ENCODE data around the gene A3GALT2. TPM values are rescaled to one million over a fixed set of nuclear protein-coding genes. Genes with fewer than 3 reads are reported as not detected.

The A3GALT2 gene
- total RNA-seq, 1 experiment from 2014 or later = not detected

DNA sequence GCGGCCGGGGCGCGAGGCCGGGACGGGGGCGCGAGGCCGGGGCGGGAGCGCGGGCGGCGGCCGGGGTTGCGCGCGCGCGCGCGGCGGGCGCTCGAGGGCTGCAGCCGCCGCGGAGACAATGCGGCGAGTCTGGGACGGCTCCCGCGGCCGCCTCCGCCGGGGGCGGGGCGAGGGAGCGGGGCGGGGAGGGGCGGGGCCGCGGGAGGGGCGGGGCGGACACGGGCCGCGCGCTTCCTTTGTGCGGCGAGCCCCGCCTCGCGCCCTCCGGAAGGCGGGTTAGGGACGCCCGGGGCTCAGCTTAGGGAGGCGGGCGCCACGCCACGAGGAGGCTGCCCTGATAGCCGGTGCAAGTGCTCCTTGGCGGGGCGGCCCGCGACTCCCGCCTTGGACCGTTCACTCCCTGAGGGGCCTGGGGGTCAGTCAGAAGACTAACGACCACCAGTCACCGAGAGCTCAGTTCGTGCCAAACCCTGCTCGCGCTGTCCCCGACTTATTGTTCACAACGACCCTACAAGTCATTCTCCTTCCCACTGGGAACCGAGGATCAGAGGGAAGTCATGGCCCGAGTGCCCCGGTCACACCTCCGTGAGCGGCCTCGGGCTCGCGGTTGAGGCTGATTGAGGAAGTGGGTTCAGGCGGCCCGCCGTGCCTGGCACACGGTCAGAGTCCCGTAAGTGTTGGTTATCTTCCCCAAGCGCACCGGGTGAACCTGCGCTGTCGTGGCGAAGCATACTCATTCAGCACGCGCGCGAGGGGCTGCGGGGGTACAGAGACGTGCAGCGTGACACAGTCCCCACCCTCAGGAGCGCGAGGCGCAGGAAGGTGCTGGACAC, 29.1 kb upstream of the A3GALT2 start:
- peaks cover 7% of the 10 kb centered on the region for H3K36me3 ChIP-seq (ENCODE audit: control insufficient read depth, insufficient read depth, low read length)
- ATAC-seq (peak; percentile 89), DNase-seq (ENCODE audit: low read depth, low spot score) (no peak)
- H3K4me1 ChIP-seq (ENCODE audit: control insufficient read depth, insufficient read depth, low read length) = peaks cover 34% of the 10 kb centered on the region
- H3K9me3 ChIP-seq (ENCODE audit: control insufficient read depth, insufficient read depth, low read depth, low read length) = no peaks in the 10 kb centered on the region
- peak overlapping the region; percentile 81 for H3K4me3 ChIP-seq (ENCODE audit: low read depth in 2 of 2, low read length in 2 of 2)
- TF ChIP-seq TCF7L2 (IDR thresholded peaks at IDR 0.05; ENCODE audit: low read depth, low read length) (no peak), POLR2AphosphoS5 (IDR thresholded peaks at IDR 0.05; ENCODE audit: low read depth, low read length) (peak; percentile 76)
- TF ChIP-seq, protein P1, sequence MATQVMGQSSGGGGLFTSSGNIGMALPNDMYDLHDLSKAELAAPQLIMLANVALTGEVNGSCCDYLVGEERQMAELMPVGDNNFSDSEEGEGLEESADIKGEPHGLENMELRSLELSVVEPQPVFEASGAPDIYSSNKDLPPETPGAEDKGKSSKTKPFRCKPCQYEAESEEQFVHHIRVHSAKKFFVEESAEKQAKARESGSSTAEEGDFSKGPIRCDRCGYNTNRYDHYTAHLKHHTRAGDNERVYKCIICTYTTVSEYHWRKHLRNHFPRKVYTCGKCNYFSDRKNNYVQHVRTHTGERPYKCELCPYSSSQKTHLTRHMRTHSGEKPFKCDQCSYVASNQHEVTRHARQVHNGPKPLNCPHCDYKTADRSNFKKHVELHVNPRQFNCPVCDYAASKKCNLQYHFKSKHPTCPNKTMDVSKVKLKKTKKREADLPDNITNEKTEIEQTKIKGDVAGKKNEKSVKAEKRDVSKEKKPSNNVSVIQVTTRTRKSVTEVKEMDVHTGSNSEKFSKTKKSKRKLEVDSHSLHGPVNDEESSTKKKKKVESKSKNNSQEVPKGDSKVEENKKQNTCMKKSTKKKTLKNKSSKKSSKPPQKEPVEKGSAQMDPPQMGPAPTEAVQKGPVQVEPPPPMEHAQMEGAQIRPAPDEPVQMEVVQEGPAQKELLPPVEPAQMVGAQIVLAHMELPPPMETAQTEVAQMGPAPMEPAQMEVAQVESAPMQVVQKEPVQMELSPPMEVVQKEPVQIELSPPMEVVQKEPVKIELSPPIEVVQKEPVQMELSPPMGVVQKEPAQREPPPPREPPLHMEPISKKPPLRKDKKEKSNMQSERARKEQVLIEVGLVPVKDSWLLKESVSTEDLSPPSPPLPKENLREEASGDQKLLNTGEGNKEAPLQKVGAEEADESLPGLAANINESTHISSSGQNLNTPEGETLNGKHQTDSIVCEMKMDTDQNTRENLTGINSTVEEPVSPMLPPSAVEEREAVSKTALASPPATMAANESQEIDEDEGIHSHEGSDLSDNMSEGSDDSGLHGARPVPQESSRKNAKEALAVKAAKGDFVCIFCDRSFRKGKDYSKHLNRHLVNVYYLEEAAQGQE (IDR thresholded peaks at IDR 0.05; ENCODE audit: insufficient read depth in 1 of 2, low read depth in 2 of 2, low read length in 1 of 2) = no peak
- BruUV-seq (replicated peaks) = no TSS peak
- in situ Hi-C loops (cut with HindIII; ENCODE audit: low pct_unique_long_range_greater_than_20kb, low sequenced_read_pairs) = no loop called here
- ChIA-PET CTCF (interaction anchor here (0.7 kb wide), 1 partner anchor 12 kb away, joined by 5 read pairs; no protein-coding TSS in a partner anchor), POLR2A (interaction anchor here (0.6 kb wide), 1 partner anchor 52 kb away, joined by 8 read pairs; no protein-coding TSS in a partner anchor)
- intact Hi-C loops (cut with micrococcal nuclease; ENCODE audit: unreplicated experiment) = no loop called here
- H3K27me3 ChIP-seq (ENCODE audit: control insufficient read depth, insufficient read depth, low read length) = no peaks in the 10 kb centered on the region
- H3K27ac ChIP-seq (ENCODE audit: low read length) = peak overlapping the region; percentile 84

DNA sequence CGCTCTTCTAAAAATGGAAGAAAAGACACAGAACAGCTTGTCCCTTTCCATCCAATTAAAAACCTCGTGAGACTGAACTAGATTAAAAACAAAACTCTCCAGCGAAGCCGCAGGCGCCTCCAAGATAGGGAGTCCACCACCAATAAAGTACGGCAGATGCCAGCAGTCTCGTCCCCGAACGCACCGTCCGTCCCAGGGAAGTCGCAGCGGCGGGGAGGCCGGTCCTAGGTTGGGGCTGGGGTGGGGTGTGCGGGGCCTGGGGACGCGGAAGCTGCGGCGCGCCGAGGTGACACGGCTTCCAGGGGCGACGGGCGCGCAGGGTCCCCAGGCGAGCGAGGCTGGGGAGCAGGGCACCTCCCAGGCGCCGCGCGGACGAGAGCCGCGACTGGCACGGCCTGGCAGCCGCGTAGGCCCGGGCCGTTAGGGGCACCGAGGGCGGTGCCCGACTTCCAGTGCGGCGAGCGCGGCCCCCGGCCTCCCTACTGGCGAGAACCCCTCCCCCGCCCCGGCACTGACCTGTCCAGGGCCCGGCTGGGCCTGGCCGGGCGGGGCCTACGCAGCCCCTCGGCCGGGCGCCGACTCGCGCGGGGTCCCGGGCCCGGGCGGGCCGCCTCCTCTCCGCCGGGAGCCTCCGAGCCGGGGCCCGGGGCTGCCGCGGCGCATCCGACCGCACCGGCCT, 28.3 kb upstream of the A3GALT2 start:
- Histone ChIP-seq H3K36me3 (ENCODE audit: control insufficient read depth, insufficient read depth, low read length) (peaks cover 7% of the 10 kb centered on the region), H3K4me3 (ENCODE audit: low read depth in 2 of 2, low read length in 2 of 2) (peak overlapping the region; percentile 81 to 90), H3K9me3 (ENCODE audit: control insufficient read depth, insufficient read depth, low read depth, low read length) (no peaks in the 10 kb centered on the region), H3K27me3 (ENCODE audit: control insufficient read depth, insufficient read depth, low read length) (no peaks in the 10 kb centered on the region), H3K27ac (ENCODE audit: low read length) (peak overlapping the region; percentile 93), H3K4me1 (ENCODE audit: control insufficient read depth, insufficient read depth, low read length) (peaks cover 41% of the 10 kb centered on the region)
- CTCF ChIA-PET = interaction anchor here (0.7 kb wide), 1 partner anchor 11 kb away, joined by 5 read pairs; no protein-coding TSS in a partner anchor
- DNase-seq (ENCODE audit: low read depth, low spot score) (no peak), ATAC-seq (peak; percentile 72)
- in situ Hi-C loops (cut with HindIII; ENCODE audit: low pct_unique_long_range_greater_than_20kb, low sequenced_read_pairs) = no loop called here
- no TSS peak for BruUV-seq (replicated peaks)
- TF ChIP-seq SIN3A (IDR thresholded peaks at IDR 0.05; ENCODE audit: borderline replicate concordance, insufficient read depth, low read depth, low read length) = peak; percentile 40; the same call in 1 of the 2 replicates
- TF ChIP-seq, protein P1 (IDR thresholded peaks at IDR 0.05; ENCODE audit: insufficient read depth in 1 of 2, low read depth in 2 of 2, low read length in 1 of 2) = no peak
- TF ChIP-seq POLR2AphosphoS5 (IDR thresholded peaks at IDR 0.05; ENCODE audit: low read depth, low read length) = peak; percentile 50; the same call in 1 of the 2 replicates
- TF ChIP-seq, protein P2, sequence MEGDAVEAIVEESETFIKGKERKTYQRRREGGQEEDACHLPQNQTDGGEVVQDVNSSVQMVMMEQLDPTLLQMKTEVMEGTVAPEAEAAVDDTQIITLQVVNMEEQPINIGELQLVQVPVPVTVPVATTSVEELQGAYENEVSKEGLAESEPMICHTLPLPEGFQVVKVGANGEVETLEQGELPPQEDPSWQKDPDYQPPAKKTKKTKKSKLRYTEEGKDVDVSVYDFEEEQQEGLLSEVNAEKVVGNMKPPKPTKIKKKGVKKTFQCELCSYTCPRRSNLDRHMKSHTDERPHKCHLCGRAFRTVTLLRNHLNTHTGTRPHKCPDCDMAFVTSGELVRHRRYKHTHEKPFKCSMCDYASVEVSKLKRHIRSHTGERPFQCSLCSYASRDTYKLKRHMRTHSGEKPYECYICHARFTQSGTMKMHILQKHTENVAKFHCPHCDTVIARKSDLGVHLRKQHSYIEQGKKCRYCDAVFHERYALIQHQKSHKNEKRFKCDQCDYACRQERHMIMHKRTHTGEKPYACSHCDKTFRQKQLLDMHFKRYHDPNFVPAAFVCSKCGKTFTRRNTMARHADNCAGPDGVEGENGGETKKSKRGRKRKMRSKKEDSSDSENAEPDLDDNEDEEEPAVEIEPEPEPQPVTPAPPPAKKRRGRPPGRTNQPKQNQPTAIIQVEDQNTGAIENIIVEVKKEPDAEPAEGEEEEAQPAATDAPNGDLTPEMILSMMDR (IDR thresholded peaks at IDR 0.05) = no peak
- TF ChIP-seq TCF7L2 (IDR thresholded peaks at IDR 0.05; ENCODE audit: low read depth, low read length) = no peak
- POLR2A ChIA-PET = interaction anchor here (0.6 kb wide), 1 partner anchor 51 kb away, joined by 8 read pairs; no protein-coding TSS in a partner anchor
- intact Hi-C loops (cut with micrococcal nuclease; ENCODE audit: unreplicated experiment) = no loop called here
